Activated CD4-positive, alpha-beta T cell treated with anti-CD3 and anti-CD28 coated beads, Interleukin-2, amount 10 ng/mL, durations not matched to agents 7 days and 5 days (primary cell): ENCODE results near the gene OMD. TPM values are rescaled to one million over a fixed set of nuclear protein-coding genes. Genes with fewer than 3 reads are reported as not detected.

ENCODE experiments used
- CTCF ChIA-PET: fragments of 350-600 bp; sonication (Branson Sonifier 250); formaldehyde crosslinking; loops from one replicate; lab custom pipeline; 2021; ENCODE audit warnings: antibody characterized with exemption; lab: Charles Lee
- POLR2A ChIA-PET: fragments of 350-600 bp; sonication (Branson Sonifier 250); formaldehyde crosslinking; loops from one replicate; lab custom pipeline; 2021; ENCODE audit warnings: antibody characterized with exemption; lab: Charles Lee
- DNase-seq: peaks from one replicate; pipeline ENCODE4 v3.0.0-alpha.2; 2020
- H3K27ac Mint-ChIP-seq: one replicate; pipeline ENCODE4 v1.8.0; 2021; ENCODE audit warnings: mild to moderate bottlenecking, moderate library complexity, mixed read lengths
- H3K27me3 Mint-ChIP-seq: one replicate; pipeline ENCODE4 v1.8.0; 2021; ENCODE audit warnings: mixed read lengths
- H3K36me3 Mint-ChIP-seq: one replicate; pipeline ENCODE4 v1.8.0; 2021; ENCODE audit warnings: low read depth, mixed read lengths
- H3K4me1 Mint-ChIP-seq: one replicate; pipeline ENCODE4 v1.8.0; 2021; ENCODE audit warnings: mixed read lengths
- H3K4me3 Mint-ChIP-seq: one replicate; pipeline ENCODE4 v1.8.0; 2021; ENCODE audit warnings: mild to moderate bottlenecking, moderate library complexity, mixed read lengths
- H3K9me3 Mint-ChIP-seq: one replicate; pipeline ENCODE4 v1.8.0; 2021; ENCODE audit warnings: mixed read lengths
- total RNA-seq, 2 experiments: library from RNA; stranded (reverse); gene quantifications; one replicate each; pipeline ENCODE4 v1.2.3, GENCODE V29; 2021

The OMD gene
- total RNA-seq, 2 experiments from 2014 or later = not detected

DNA sequence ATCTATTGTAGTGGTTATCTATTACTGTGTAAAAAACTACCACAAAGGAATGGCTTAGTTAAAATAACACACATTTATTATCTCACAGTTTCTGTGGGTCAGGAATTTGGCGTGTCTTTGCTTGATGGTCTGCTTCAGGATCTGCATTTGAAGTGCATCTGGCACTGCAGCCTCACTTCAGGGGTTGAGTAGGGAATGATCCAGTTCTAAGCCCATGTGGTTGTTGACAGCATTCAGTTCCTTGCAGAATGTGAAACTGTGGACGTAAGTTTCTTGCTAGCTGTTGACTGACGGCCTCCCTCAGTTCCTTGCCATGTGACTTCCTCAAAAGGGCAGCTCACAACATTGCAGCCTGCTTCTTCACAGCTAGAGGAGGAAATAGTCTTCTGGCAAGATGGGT is 17.8 kb downstream of the OMD start:
- Mint-ChIP-seq H3K27ac (peak overlapping the region; percentile 81), H3K4me1 (peaks cover 29% of the 10 kb centered on the region), H3K4me3 (peak overlapping the region; percentile 48), H3K27me3 (no peaks in the 10 kb centered on the region), H3K9me3 (peaks cover 4% of the 10 kb centered on the region), H3K36me3 (peaks cover 2% of the 10 kb centered on the region)
- POLR2A ChIA-PET = no interaction called here
- DNase-seq = peak; percentile 61
- CTCF ChIA-PET = interaction anchor here (1.9 kb wide), 1 partner anchor 19 kb away, joined by 5 read pairs; no protein-coding TSS in a partner anchor

DNA sequence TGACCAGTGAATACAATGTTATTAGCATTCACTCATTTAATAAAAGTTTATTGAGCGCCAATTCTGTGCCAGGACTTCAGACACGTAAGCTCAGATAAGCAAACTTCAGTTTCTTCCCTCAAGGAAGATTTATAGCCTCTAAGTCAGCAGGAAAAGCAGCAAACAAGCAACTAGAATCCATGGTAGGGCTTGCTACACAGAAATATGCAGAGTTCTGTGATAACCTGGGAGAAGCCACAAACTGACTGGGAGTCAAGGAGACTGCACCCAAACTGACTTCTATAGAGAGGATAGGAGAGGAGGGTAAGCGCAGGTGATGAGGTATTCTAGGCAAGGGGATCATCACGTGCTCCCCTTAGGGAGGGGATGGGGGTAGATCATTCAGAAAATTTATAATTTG is 18.5 kb downstream of the OMD start:
- POLR2A ChIA-PET = no interaction called here
- CTCF ChIA-PET = interaction anchor here (1.9 kb wide), 1 partner anchor 19 kb away, joined by 5 read pairs; no protein-coding TSS in a partner anchor
- peak overlapping the region; percentile 48 for H3K4me3 Mint-ChIP-seq
- H3K36me3 Mint-ChIP-seq = peaks cover 2% of the 10 kb centered on the region
- peaks cover 4% of the 10 kb centered on the region for H3K9me3 Mint-ChIP-seq
- H3K27me3 Mint-ChIP-seq = no peaks in the 10 kb centered on the region
- H3K4me1 Mint-ChIP-seq = peaks cover 29% of the 10 kb centered on the region
- no peak for DNase-seq
- peak overlapping the region; percentile 81 for H3K27ac Mint-ChIP-seq

GRCh38 chr9:92404042-92404836 is 20.0 kb downstream of the OMD start, which contains the start of gene OGN:
TSS of gene OGN (minus strand) at chr9:92404578. CDS start at chr9:92403407, 1,171 bp downstream.
- DNase-seq = no peak
- no peaks in the 10 kb centered on the region for H3K27me3 Mint-ChIP-seq
- H3K36me3 Mint-ChIP-seq = peaks cover 2% of the 10 kb centered on the region
- peaks cover 27% of the 10 kb centered on the region for H3K4me1 Mint-ChIP-seq
- no peak within 1 kb of the TSS for H3K4me3 Mint-ChIP-seq
- ChIA-PET CTCF (no interaction called here), POLR2A (no interaction called here)
- H3K9me3 Mint-ChIP-seq = peaks cover 4% of the 10 kb centered on the region
- H3K27ac Mint-ChIP-seq = no peak within 1 kb of the TSS

- POLR2A ChIA-PET = no interaction called here
- Mint-ChIP-seq H3K27me3 (no peaks in the 10 kb centered on the region), H3K4me1 (peaks cover 27% of the 10 kb centered on the region), H3K4me3 (no peak overlapping the region), H3K27ac (no peak overlapping the region), H3K36me3 (peaks cover 2% of the 10 kb centered on the region), H3K9me3 (peaks cover 4% of the 10 kb centered on the region)
- no peak for DNase-seq
- CTCF ChIA-PET = interaction anchor here (0.7 kb wide), 1 partner anchor 128 kb away, joined by 3 read pairs; no protein-coding TSS in a partner anchor
Measured at GRCh38 chr9:92402826-92403745, 21.2 kb downstream of the OMD start.

- H3K27me3 Mint-ChIP-seq = no peaks in the 10 kb centered on the region
- peaks cover 4% of the 10 kb centered on the region for H3K9me3 Mint-ChIP-seq
- no peak overlapping the region for H3K27ac Mint-ChIP-seq
- peaks cover 26% of the 10 kb centered on the region for H3K4me1 Mint-ChIP-seq
- H3K4me3 Mint-ChIP-seq = no peak overlapping the region
- DNase-seq = no peak
- H3K36me3 Mint-ChIP-seq = peaks cover 3% of the 10 kb centered on the region
- POLR2A ChIA-PET = no interaction called here
- CTCF ChIA-PET = interaction anchor here (0.7 kb wide), 2 partner anchors 33 to 127 kb away, joined by 3 read pairs; no protein-coding TSS in a partner anchor
Measured at GRCh38 chr9:92402360-92402759, 21.9 kb downstream of the OMD start.

- POLR2A ChIA-PET = no interaction called here
- no peaks in the 10 kb centered on the region for H3K9me3 Mint-ChIP-seq
- H3K27ac Mint-ChIP-seq = no peak overlapping the region
- H3K4me3 Mint-ChIP-seq = no peak overlapping the region
- H3K4me1 Mint-ChIP-seq = no peaks in the 10 kb centered on the region
- CTCF ChIA-PET = no interaction called here
- no peak for DNase-seq
- H3K36me3 Mint-ChIP-seq = peaks cover 1% of the 10 kb centered on the region
- H3K27me3 Mint-ChIP-seq = no peaks in the 10 kb centered on the region
Measured at GRCh38 chr9:92397853-92398252, 26.4 kb downstream of the OMD start.

- H3K36me3 Mint-ChIP-seq = peaks cover 1% of the 10 kb centered on the region
- no peak overlapping the region for H3K27ac Mint-ChIP-seq
- H3K4me3 Mint-ChIP-seq = no peak overlapping the region
- no peak for DNase-seq
- CTCF ChIA-PET = interaction anchor here (0.7 kb wide), 1 partner anchor 221 kb away, joined by 4 read pairs; no protein-coding TSS in a partner anchor
- H3K9me3 Mint-ChIP-seq = no peaks in the 10 kb centered on the region
- no peaks in the 10 kb centered on the region for H3K4me1 Mint-ChIP-seq
- POLR2A ChIA-PET = no interaction called here
- no peaks in the 10 kb centered on the region for H3K27me3 Mint-ChIP-seq
Measured at GRCh38 chr9:92395617-92396016, 28.7 kb downstream of the OMD start.

GRCh38 chr9:92393686-92394085 is 30.6 kb downstream of the OMD start:
- DNase-seq = no peak
- H3K4me1 Mint-ChIP-seq = no peaks in the 10 kb centered on the region
- peaks cover 1% of the 10 kb centered on the region for H3K36me3 Mint-ChIP-seq
- H3K27ac Mint-ChIP-seq = no peak overlapping the region
- CTCF ChIA-PET = interaction anchor here (0.6 kb wide), 1 partner anchor 141 kb away, joined by 4 read pairs; no protein-coding TSS in a partner anchor
- POLR2A ChIA-PET = no interaction called here
- no peaks in the 10 kb centered on the region for H3K9me3 Mint-ChIP-seq
- H3K4me3 Mint-ChIP-seq = no peak overlapping the region
- H3K27me3 Mint-ChIP-seq = no peaks in the 10 kb centered on the region

- no peaks in the 10 kb centered on the region for H3K27me3 Mint-ChIP-seq
- POLR2A ChIA-PET = no interaction called here
- no peaks in the 10 kb centered on the region for H3K9me3 Mint-ChIP-seq
- H3K36me3 Mint-ChIP-seq = no peaks in the 10 kb centered on the region
- CTCF ChIA-PET = interaction anchor here (0.6 kb wide), 1 partner anchor 253 kb away, joined by 3 read pairs; no protein-coding TSS in a partner anchor
- no peaks in the 10 kb centered on the region for H3K4me1 Mint-ChIP-seq
- H3K27ac Mint-ChIP-seq = no peak overlapping the region
- DNase-seq = no peak
- H3K4me3 Mint-ChIP-seq = no peak overlapping the region
Measured at GRCh38 chr9:92392690-92393089, 31.6 kb downstream of the OMD start.

GRCh38 chr9:92385953-92386352 is 38.3 kb downstream of the OMD start:
- Mint-ChIP-seq H3K36me3 (peaks cover 2% of the 10 kb centered on the region), H3K9me3 (no peaks in the 10 kb centered on the region), H3K27me3 (no peaks in the 10 kb centered on the region), H3K4me1 (no peaks in the 10 kb centered on the region), H3K4me3 (no peak overlapping the region), H3K27ac (no peak overlapping the region)
- DNase-seq = no peak
- POLR2A ChIA-PET = no interaction called here
- CTCF ChIA-PET = interaction anchor here (0.5 kb wide), 1 partner anchor 23 kb away, joined by 3 read pairs; no protein-coding TSS in a partner anchor

GRCh38 chr9:92385477-92385876 is 38.8 kb downstream of the OMD start:
- POLR2A ChIA-PET = no interaction called here
- CTCF ChIA-PET = no interaction called here
- no peaks in the 10 kb centered on the region for H3K27me3 Mint-ChIP-seq

DNA sequence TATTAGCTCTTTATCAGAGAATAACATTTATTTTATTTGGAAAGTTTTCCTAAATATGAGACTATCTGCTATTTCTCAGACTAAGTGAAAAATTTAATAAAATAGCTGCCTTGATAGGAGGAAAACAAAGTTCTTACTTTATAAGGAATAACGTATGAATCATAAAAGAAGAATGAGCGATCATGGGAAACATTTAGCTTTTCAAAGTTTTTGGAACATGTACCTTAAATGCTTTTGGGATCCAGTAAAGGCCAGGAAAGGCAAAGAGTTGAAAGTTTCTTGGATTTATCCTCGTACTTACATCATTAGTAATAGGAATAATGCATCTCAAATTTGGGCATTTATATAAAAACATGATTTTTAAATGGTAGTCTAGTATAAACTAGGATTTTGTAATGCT is 39.3 kb downstream of the OMD start:
- DNase-seq = no peak

More at GRCh38 chr9:92385477-92385876, 38.8 kb downstream of the OMD start:
- no peaks in the 10 kb centered on the region for H3K9me3 Mint-ChIP-seq
- H3K36me3 Mint-ChIP-seq = peaks cover 2% of the 10 kb centered on the region
- no peak overlapping the region for H3K4me3 Mint-ChIP-seq
- H3K4me1 Mint-ChIP-seq = no peaks in the 10 kb centered on the region
- no peak overlapping the region for H3K27ac Mint-ChIP-seq
- no peak for DNase-seq

More for the DNA sequence above, 39.3 kb downstream of the OMD start:
- Mint-ChIP-seq H3K27me3 (no peaks in the 10 kb centered on the region), H3K4me3 (no peak overlapping the region), H3K4me1 (no peaks in the 10 kb centered on the region), H3K36me3 (peaks cover 2% of the 10 kb centered on the region), H3K9me3 (no peaks in the 10 kb centered on the region), H3K27ac (no peak overlapping the region)
- CTCF ChIA-PET = no interaction called here
- POLR2A ChIA-PET = no interaction called here
